NCI-H2107 treated with DMSO at 0.1 percent for 48 hours (cell line): ENCODE results near the gene FAM124B.
A peak's percentile ranks its signal among the peaks of the same experiment; 100 is the strongest.

Source experiments
- DNase-seq: peaks from one replicate; lab custom pipeline; 2025; ENCODE audit not compliant: unreplicated experiment; lab: John Stamatoyannopoulos, UW

The FAM124B gene

GRCh38 chr2:224401641-224402342 is at the start of gene FAM124B:
TSS of gene FAM124B (minus strand) at chr2:224402107. CDS start at chr2:224401768, 339 bp downstream.
- DNase-seq: peak; percentile 71

GRCh38 chr2:224449212-224450147 is 47.6 kb upstream of the FAM124B start:
- DNase-seq: no peak

- DNase-seq: no peak
Measured at GRCh38 chr2:224448236-224448635, 46.3 kb upstream of the FAM124B start.

- DNase-seq: no peak
Measured at GRCh38 chr2:224444783-224445182, 42.9 kb upstream of the FAM124B start.

GRCh38 chr2:224444021-224444420 is 42.1 kb upstream of the FAM124B start:
- no peak for DNase-seq

- peak; percentile 27 for DNase-seq
Measured at GRCh38 chr2:224442071-224442967, 40.4 kb upstream of the FAM124B start.

GRCh38 chr2:224440988-224441387 is 39.1 kb upstream of the FAM124B start:
- DNase-seq: no peak

GRCh38 chr2:224438726-224439125 is 36.8 kb upstream of the FAM124B start:
- DNase-seq: no peak

GRCh38 chr2:224436634-224437033 is 34.7 kb upstream of the FAM124B start:
- no peak for DNase-seq

- no peak for DNase-seq
Measured at GRCh38 chr2:224434618-224435017, 32.7 kb upstream of the FAM124B start.

- DNase-seq: no peak
Measured at GRCh38 chr2:224433442-224433841, 31.5 kb upstream of the FAM124B start.

GRCh38 chr2:224432003-224432579 is 30.2 kb upstream of the FAM124B start:
- DNase-seq: no peak

GRCh38 chr2:224429441-224429810 is 27.5 kb upstream of the FAM124B start:
- DNase-seq: no peak

GRCh38 chr2:224428787-224429440 is 27.0 kb upstream of the FAM124B start:
- DNase-seq: no peak

GRCh38 chr2:224427471-224427870 is 25.6 kb upstream of the FAM124B start:
- no peak for DNase-seq

GRCh38 chr2:224426656-224427055 is 24.7 kb upstream of the FAM124B start:
- DNase-seq: no peak

- DNase-seq: no peak
Measured at GRCh38 chr2:224421065-224421464, 19.2 kb upstream of the FAM124B start.

GRCh38 chr2:224417947-224418346 is 16.0 kb upstream of the FAM124B start:
- DNase-seq: no peak

GRCh38 chr2:224417361-224417729 is 15.4 kb upstream of the FAM124B start:
- DNase-seq: no peak

- no peak for DNase-seq
Measured at GRCh38 chr2:224416656-224417360, 14.9 kb upstream of the FAM124B start.
